ENCODE measurements around the gene MIF. TPM values are rescaled to one million over a fixed set of nuclear protein-coding genes. Genes with fewer than 3 reads are reported as not detected.
"Not testable (repeated sequence)": the region's sequence is repeated elsewhere in the genome, so short reads cannot be mapped to it uniquely, and the experiment has no call there.

Gene MIF
- total and polyA plus RNA-seq, 2 experiments from 2014 or later: 335 to 2,233 TPM

DNA sequence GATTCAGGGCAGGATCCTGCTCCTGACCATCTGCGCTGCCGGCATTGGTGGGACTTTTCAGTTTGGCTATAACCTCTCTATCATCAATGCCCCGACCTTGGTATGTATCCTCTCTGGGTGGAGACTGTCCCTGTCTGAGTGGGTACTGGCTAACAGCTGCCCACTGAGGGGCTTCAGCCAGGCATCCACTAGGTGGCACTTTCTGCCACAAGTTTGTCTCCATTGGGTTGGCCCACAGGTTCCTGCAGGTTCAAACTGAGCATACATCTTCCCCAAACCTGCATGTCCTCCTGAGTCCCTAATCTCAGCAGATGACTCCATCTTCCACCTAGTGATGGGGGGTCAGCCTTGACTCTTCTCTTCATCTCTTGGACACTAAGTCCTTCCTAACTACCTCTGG, 32.1 kb upstream of the MIF start:
- Histone ChIP-seq H3K4me3 (no peak overlapping the region), H3K9me2 (ENCODE audit: insufficient read depth) (no peaks in the 10 kb centered on the region), H3K9me3 (ENCODE audit: low read depth) (no peaks in the 10 kb centered on the region), H3K79me2 (ENCODE audit: insufficient read depth) (no peaks in the 10 kb centered on the region), H3K4me1 (ENCODE audit: insufficient read depth) (no peaks in the 10 kb centered on the region), H3K9ac (no peak overlapping the region), H2AFZ (no peak overlapping the region), H3K4me2 (ENCODE audit: unreplicated experiment) (no peak overlapping the region), H3F3A (ENCODE audit: insufficient read depth) (no peaks in the 10 kb centered on the region), H3K27me3 (replicated peaks; ENCODE audit: insufficient read depth) (no peaks in the 10 kb centered on the region), H3K36me3 (ENCODE audit: low read depth) (no peaks in the 10 kb centered on the region), H4K20me1 (ENCODE audit: insufficient read depth) (no peaks in the 10 kb centered on the region), H3K27ac (no peak overlapping the region)
- 69 to 83% methylated on average over 3 of the region's 3 CpGs for WGBS, 2 experiments (ENCODE audit: low coverage in 1 of 2, low lambda C conversion rate in 2 of 2, missing lambda C conversion rate in 2 of 2)
- no peak for TF ChIP-seq EZH2 (IDR thresholded peaks at IDR 0.05; ENCODE audit: insufficient read depth, poor library complexity, severe bottlenecking)
- in situ Hi-C loops (cut with MboI): no loop called here
- DNase-seq: peak; percentile 61

DNA sequence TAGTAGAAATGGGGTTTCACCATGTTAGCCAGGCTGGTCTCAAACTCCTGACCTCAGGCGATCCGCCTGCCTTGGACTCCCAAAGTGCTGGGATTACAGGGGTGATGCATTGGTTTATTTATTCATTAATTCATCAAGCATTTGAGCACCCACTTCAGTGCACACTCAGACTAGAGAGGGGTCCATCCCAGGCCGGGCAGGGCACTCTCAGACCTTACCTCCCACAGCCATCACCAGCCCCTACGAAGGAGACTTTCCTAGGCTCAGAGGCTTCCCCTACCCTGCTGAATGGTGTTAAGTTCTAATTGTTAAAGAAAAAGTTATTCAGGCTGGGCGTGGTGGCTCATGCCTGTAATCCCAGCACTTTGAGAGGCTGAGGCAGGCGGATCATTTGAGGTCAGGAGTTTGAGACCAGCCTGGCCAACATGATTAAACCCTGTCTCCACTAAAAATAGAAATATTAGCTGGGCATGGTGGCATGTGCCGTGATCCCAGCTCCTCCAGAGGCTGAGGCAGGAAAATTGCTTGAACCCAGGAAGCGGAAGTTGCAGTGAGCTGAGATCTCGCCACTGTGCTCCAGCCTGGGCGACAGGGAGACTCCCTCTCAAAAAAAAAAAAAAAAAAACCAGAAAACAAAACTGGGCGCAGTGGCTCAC, 29.6 kb upstream of the MIF start:
- H3K4me1 ChIP-seq (ENCODE audit: insufficient read depth); H3K36me3 ChIP-seq (ENCODE audit: low read depth); H2AFZ ChIP-seq; DNase-seq; H3K4me3 ChIP-seq; H4K20me1 ChIP-seq (ENCODE audit: insufficient read depth); H3F3A ChIP-seq (ENCODE audit: insufficient read depth); H3K9me3 ChIP-seq (ENCODE audit: low read depth); H3K4me2 ChIP-seq (ENCODE audit: unreplicated experiment); H3K9me2 ChIP-seq (ENCODE audit: insufficient read depth); H3K9ac ChIP-seq; in situ Hi-C loops (cut with MboI); H3K27me3 ChIP-seq (replicated peaks; ENCODE audit: insufficient read depth); H3K79me2 ChIP-seq (ENCODE audit: insufficient read depth); H3K27ac ChIP-seq: not testable (repeated sequence)
- 76 to 80% methylated on average over 11 of the region's 11 CpGs for WGBS, 2 experiments (ENCODE audit: low coverage in 1 of 2, low lambda C conversion rate in 2 of 2, missing lambda C conversion rate in 2 of 2)

DNA sequence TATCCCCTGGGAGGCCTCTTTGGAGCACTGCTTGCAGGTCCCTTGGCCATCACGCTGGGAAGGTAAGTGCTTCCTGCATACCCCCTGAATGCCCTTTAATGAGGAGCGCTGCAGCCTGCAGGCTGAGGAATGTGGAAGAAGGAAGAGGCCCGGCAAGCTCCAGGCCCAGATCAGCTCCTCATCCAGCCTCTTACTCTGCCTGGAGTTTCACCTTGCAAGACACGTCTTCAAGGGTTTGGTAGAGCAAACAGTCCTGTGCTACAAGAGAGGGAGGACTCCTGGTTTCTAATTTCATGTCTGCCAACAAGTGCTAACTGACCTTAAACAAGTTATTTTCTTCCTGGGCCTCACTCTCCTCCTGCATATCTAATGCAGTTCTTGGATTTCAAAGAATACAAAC, 25.6 kb upstream of the MIF start:
- Histone ChIP-seq H3K9ac (no peak overlapping the region), H3K36me3 (ENCODE audit: low read depth) (no peaks in the 10 kb centered on the region), H3K27me3 (replicated peaks; ENCODE audit: insufficient read depth) (no peaks in the 10 kb centered on the region), H3K4me3 (no peak overlapping the region), H3K9me3 (ENCODE audit: low read depth) (no peaks in the 10 kb centered on the region), H3K79me2 (ENCODE audit: insufficient read depth) (no peaks in the 10 kb centered on the region), H3K4me2 (ENCODE audit: unreplicated experiment) (no peak overlapping the region), H3F3A (ENCODE audit: insufficient read depth) (no peaks in the 10 kb centered on the region), H3K27ac (no peak overlapping the region), H3K4me1 (ENCODE audit: insufficient read depth) (no peaks in the 10 kb centered on the region), H2AFZ (no peak overlapping the region), H3K9me2 (ENCODE audit: insufficient read depth) (no peaks in the 10 kb centered on the region), H4K20me1 (ENCODE audit: insufficient read depth) (no peaks in the 10 kb centered on the region)
- no peak for TF ChIP-seq EZH2phosphoT487 (IDR thresholded peaks at IDR 0.05; ENCODE audit: insufficient read depth, low read depth)
- no peak for TF ChIP-seq EZH2 (IDR thresholded peaks at IDR 0.05; ENCODE audit: insufficient read depth, poor library complexity, severe bottlenecking)
- in situ Hi-C loops (cut with MboI): no loop called here
- WGBS, 2 experiments (ENCODE audit: low coverage in 1 of 2, low lambda C conversion rate in 2 of 2, missing lambda C conversion rate in 2 of 2): 82 to 93% methylated on average over 4 of the region's 4 CpGs
- no peak for DNase-seq

DNA sequence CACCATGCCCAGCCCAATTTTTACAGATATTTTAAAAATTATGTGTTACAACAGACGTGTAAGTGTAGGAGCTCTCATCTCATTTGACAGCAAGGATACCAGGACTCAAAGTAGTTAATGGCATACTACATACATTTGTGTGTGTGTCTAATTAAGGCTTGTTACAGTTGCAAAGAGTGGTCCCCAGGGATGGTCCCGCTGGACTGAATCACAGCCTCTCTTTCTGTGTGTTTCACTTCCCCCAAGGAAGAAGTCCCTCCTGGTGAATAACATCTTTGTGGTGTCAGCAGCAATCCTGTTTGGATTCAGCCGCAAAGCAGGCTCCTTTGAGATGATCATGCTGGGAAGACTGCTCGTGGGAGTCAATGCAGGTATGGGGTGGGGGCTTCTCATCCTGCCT, 19.3 kb upstream of the MIF start:
- Histone ChIP-seq H3K4me1 (ENCODE audit: insufficient read depth) (no peaks in the 10 kb centered on the region), H3K9me2 (ENCODE audit: insufficient read depth) (no peaks in the 10 kb centered on the region), H3K9me3 (ENCODE audit: low read depth) (no peaks in the 10 kb centered on the region), H4K20me1 (ENCODE audit: insufficient read depth) (no peaks in the 10 kb centered on the region), H3F3A (ENCODE audit: insufficient read depth) (no peaks in the 10 kb centered on the region), H2AFZ (no peak overlapping the region), H3K36me3 (ENCODE audit: low read depth) (no peaks in the 10 kb centered on the region), H3K4me2 (ENCODE audit: unreplicated experiment) (no peak overlapping the region), H3K27ac (no peak overlapping the region), H3K79me2 (ENCODE audit: insufficient read depth) (no peaks in the 10 kb centered on the region), H3K9ac (no peak overlapping the region), H3K27me3 (replicated peaks; ENCODE audit: insufficient read depth) (no peaks in the 10 kb centered on the region), H3K4me3 (no peak overlapping the region)
- 70 to 75% methylated on average over 4 of the region's 4 CpGs for WGBS, 2 experiments (ENCODE audit: low coverage in 1 of 2, low lambda C conversion rate in 2 of 2, missing lambda C conversion rate in 2 of 2)
- in situ Hi-C loops (cut with MboI): no loop called here
- TF ChIP-seq EZH2phosphoT487 (IDR thresholded peaks at IDR 0.05; ENCODE audit: insufficient read depth, low read depth) (no peak), EZH2 (IDR thresholded peaks at IDR 0.05; ENCODE audit: insufficient read depth, poor library complexity, severe bottlenecking) (no peak)
- DNase-seq: no peak

DNA sequence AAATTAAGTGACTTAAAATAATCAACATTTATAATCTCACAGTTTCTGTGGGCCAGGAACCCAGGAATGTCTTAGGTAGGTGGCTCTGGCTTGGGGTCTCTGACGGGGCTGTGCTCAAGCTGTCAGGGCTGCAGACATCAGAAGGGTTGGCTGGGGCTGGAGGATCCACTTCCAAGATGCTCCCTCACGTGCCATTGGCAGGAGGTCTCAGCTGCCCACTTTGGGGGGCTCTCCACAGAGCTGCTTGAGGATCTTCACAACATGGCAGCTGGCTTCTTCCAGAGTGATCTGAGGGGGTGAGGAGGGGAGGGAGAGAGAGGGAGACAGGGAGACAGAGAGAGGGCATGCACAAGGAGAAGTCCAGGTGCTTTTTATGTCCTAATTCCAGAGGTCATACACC, 18.4 kb upstream of the MIF start:
- Histone ChIP-seq H3F3A (ENCODE audit: insufficient read depth) (no peaks in the 10 kb centered on the region), H4K20me1 (ENCODE audit: insufficient read depth) (no peaks in the 10 kb centered on the region), H3K27ac (no peak overlapping the region), H3K9ac (no peak overlapping the region), H2AFZ (no peak overlapping the region), H3K9me2 (ENCODE audit: insufficient read depth) (no peaks in the 10 kb centered on the region), H3K36me3 (ENCODE audit: low read depth) (no peaks in the 10 kb centered on the region), H3K9me3 (ENCODE audit: low read depth) (no peaks in the 10 kb centered on the region), H3K4me3 (no peak overlapping the region), H3K4me1 (ENCODE audit: insufficient read depth) (no peaks in the 10 kb centered on the region), H3K79me2 (ENCODE audit: insufficient read depth) (no peaks in the 10 kb centered on the region), H3K4me2 (ENCODE audit: unreplicated experiment) (no peak overlapping the region), H3K27me3 (replicated peaks; ENCODE audit: insufficient read depth) (no peaks in the 10 kb centered on the region)
- DNase-seq: no peak
- WGBS, 2 experiments (ENCODE audit: low coverage in 1 of 2, low lambda C conversion rate in 2 of 2, missing lambda C conversion rate in 2 of 2): 48 to 63% methylated on average over 2 of the region's 2 CpGs
- in situ Hi-C loops (cut with MboI): no loop called here
- TF ChIP-seq EZH2phosphoT487 (IDR thresholded peaks at IDR 0.05; ENCODE audit: insufficient read depth, low read depth) (no peak), EZH2 (IDR thresholded peaks at IDR 0.05; ENCODE audit: insufficient read depth, poor library complexity, severe bottlenecking) (no peak)

Measured in GM23248 (cell line).